ENCODE results near the gene NR5A1.

DNA sequence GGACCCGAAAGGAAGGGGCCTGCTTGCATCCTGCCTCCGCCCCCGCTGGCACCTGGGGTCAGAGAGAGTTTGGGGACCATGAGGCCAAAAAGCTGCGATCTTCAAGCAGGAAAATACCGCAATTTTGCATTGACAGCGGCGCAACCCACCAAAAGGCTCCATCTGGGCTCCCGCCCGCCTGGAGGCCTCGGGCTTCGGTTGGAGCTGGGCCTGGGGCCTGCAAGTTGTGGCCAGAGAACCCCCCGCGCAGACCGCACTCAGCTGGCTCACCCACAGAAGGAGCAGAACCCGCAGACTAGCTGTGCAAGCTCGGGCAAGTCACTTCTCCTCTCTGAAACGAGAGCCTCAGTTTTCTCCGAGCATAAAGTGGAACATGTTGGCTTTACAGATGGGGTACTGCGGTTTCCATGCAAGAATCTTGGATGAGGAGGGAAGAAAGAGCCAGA is 1.3 kb downstream of the NR5A1 start:
- no peak for TF ChIP-seq CTCF (IDR thresholded peaks at IDR 0.05)
- no peak for TF ChIP-seq POLR2A (IDR thresholded peaks at IDR 0.05)

Measured in uterus (tissue), 2 donors.